ENCODE results near the gene TNFRSF12A. TPM values are rescaled to one million over a fixed set of nuclear protein-coding genes. Genes with fewer than 3 reads are reported as not detected.

TNFRSF12A gene
- total RNA-seq, 1 donor from 2014 or later: 44.3 TPM

DNA sequence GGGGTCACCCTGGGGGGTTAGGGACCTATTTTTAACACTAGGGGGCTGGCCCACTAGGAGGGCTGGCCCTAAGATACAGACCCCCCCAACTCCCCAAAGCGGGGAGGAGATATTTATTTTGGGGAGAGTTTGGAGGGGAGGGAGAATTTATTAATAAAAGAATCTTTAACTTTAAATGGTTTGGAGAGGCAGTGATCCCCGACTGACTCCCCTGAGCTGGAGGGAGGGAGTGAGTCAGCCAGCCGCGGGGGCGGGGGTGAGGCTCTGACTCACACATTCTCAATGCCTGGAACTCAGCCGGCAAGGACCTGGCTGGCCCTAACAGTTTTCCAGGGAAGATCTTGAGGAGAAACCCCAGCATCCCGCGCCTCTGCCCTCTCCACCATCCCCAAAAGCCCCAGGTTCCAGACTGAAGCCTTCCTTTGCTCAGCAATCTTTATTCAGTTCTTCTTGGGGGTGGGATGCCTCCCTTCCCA lies 2.1 kb downstream of the TNFRSF12A start:
- peak overlapping the region; percentile 99 for H3K27ac Mint-ChIP-seq
- peaks cover 6% of the 10 kb centered on the region for H3K36me3 Mint-ChIP-seq (ENCODE audit: insufficient read depth)
- no peaks in the 10 kb centered on the region for H3K9me3 Mint-ChIP-seq (ENCODE audit: low read depth)
- peak overlapping the region; percentile 91 for H3K4me3 Mint-ChIP-seq (ENCODE audit: low read depth)
- TF ChIP-seq, protein P1, sequence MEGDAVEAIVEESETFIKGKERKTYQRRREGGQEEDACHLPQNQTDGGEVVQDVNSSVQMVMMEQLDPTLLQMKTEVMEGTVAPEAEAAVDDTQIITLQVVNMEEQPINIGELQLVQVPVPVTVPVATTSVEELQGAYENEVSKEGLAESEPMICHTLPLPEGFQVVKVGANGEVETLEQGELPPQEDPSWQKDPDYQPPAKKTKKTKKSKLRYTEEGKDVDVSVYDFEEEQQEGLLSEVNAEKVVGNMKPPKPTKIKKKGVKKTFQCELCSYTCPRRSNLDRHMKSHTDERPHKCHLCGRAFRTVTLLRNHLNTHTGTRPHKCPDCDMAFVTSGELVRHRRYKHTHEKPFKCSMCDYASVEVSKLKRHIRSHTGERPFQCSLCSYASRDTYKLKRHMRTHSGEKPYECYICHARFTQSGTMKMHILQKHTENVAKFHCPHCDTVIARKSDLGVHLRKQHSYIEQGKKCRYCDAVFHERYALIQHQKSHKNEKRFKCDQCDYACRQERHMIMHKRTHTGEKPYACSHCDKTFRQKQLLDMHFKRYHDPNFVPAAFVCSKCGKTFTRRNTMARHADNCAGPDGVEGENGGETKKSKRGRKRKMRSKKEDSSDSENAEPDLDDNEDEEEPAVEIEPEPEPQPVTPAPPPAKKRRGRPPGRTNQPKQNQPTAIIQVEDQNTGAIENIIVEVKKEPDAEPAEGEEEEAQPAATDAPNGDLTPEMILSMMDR (IDR thresholded peaks at IDR 0.05; ENCODE audit: unreplicated experiment): no peak
- no peaks in the 10 kb centered on the region for H3K27me3 Mint-ChIP-seq
- H3K4me1 Mint-ChIP-seq (ENCODE audit: low read depth): peaks cover 29% of the 10 kb centered on the region
- DNase-seq (ENCODE audit: low spot score, unreplicated experiment): no peak

DNA sequence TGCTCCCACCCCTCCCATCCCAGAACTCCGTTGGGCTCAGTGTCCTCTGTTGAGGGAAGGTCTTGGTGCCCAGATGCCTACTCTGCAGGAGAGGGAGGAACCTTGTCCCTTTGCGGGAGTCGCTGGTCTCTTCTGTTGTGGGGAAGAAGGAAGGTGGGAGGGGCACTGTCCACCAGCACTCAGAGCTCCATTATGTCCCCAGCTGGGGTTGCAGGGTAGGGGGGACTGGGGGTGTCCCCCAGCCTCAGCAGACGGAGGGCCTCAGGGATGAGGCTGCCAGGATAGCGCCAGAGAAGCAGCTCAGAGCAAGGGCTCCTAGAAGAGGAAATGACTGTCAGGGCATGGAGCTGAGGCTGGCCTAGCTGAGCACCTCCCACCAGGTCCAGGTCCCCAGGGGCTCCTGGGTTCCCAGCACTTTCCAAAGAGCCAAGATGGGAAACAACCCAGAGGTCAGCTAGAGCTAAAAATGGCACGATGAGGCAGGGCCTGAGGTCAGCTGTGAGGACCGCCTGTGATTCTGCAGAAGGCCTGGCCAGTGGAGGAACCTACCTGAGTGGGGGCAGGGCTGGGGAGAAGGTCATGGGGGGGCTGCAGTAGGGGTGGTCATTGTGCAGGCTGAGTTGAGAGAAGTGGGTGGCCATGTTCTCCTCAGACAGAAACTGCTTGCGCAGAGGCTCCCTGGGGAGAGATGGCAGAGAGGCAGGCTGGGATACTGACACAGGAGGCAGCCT lies 2.7 kb downstream of the TNFRSF12A start:
- Mint-ChIP-seq H3K9me3 (ENCODE audit: low read depth) (no peaks in the 10 kb centered on the region), H3K36me3 (ENCODE audit: insufficient read depth) (peaks cover 5% of the 10 kb centered on the region), H3K4me3 (ENCODE audit: low read depth) (peak overlapping the region; percentile 91), H3K4me1 (ENCODE audit: low read depth) (peaks cover 28% of the 10 kb centered on the region), H3K27ac (peak overlapping the region; percentile 99), H3K27me3 (no peaks in the 10 kb centered on the region)
- no peak for DNase-seq (ENCODE audit: low spot score, unreplicated experiment)
- TF ChIP-seq, protein P1 (IDR thresholded peaks at IDR 0.05; ENCODE audit: unreplicated experiment): no peak

DNA sequence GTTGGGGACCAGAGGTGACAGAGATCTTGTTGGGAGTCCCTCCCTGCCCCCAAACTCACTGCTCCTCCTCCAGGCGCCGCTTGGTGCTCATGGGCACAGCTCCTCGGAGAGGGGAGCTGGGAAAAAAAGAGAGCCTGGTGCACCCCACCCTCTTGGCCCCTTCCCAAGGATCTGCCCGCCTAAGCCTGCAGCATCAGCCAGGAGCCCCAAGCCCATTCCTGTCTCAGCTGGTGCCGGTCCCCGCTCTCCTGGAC lies 3.2 kb downstream of the TNFRSF12A start:
- Mint-ChIP-seq H3K4me1 (ENCODE audit: low read depth) (peaks cover 27% of the 10 kb centered on the region), H3K9me3 (ENCODE audit: low read depth) (no peaks in the 10 kb centered on the region), H3K27ac (peak overlapping the region; percentile 99), H3K4me3 (ENCODE audit: low read depth) (peak overlapping the region; percentile 91), H3K36me3 (ENCODE audit: insufficient read depth) (peaks cover 5% of the 10 kb centered on the region), H3K27me3 (no peaks in the 10 kb centered on the region)
- TF ChIP-seq, protein P1 (IDR thresholded peaks at IDR 0.05; ENCODE audit: unreplicated experiment): no peak
- DNase-seq (ENCODE audit: low spot score, unreplicated experiment): no peak

DNA sequence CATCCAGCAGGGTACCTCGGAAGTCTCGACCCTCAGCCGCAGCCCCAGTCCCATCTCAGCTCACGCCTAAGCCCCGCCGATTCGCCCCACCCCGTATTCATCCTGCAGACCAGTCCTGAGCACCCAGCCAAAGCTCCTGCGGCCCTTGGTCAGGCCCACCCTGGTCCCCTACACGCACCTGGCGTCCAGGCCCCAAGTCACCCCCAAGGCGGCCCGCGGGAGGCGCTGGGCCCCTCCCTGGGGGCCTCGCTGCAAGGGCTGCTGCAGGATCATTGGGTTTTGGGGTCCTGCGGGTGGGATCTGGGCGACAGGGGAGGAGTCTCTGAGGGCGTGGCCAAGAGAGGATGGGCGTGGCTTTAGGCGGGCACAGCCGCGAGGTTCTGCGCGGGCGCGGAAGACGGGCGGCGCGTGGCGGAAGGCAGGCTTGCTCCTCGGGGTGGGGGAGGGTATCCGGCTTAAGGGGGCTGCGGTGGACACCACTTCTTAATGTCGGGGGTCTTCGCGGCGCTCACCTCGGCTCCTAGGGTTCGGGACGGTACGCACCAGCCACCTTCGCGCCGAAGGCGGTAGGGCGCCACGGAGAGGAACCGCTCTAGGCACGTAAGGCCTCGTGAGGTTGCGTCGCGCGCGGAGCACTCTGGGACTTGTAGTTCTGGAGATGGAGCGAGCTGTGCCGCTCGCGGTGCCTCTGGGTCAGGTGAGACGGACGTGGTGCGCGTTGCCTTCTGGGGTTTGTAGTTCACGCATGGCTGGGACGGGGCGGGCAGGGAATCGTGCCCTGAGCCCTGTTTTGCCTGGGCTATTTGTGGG lies 3.7 kb downstream of the TNFRSF12A start, which contains the start of the genes HCFC1R1 and THOC6:
Gene HCFC1R1, minus strand, starts transcription at position 274 of the 810 bp plus-strand sequence. Its CDS starts 1 bp downstream, at position 273.
Gene THOC6, plus strand, starts transcription at position 367 of the 810 bp plus-strand sequence. Its CDS starts 292 bp downstream, at position 659.
- peak within 1 kb of the TSS; percentile 91 for H3K4me3 Mint-ChIP-seq (ENCODE audit: low read depth)
- DNase-seq (ENCODE audit: low spot score, unreplicated experiment): peak; percentile 86
- peaks cover 27% of the 10 kb centered on the region for H3K4me1 Mint-ChIP-seq (ENCODE audit: low read depth)
- H3K9me3 Mint-ChIP-seq (ENCODE audit: low read depth): no peaks in the 10 kb centered on the region
- TF ChIP-seq, protein P1 (IDR thresholded peaks at IDR 0.05; ENCODE audit: unreplicated experiment): no peak
- no peaks in the 10 kb centered on the region for H3K27me3 Mint-ChIP-seq
- H3K27ac Mint-ChIP-seq: peak within 1 kb of the TSS; percentile 99
- H3K36me3 Mint-ChIP-seq (ENCODE audit: insufficient read depth): peaks cover 5% of the 10 kb centered on the region

All from progenitor cell of endocrine pancreas (in vitro differentiated cells).